CD4-positive, alpha-beta T cell treated with Interleukin-12 subunit alpha and Interleukin-12 subunit beta, for 1 hour (primary cell): Measurements from ENCODE around the gene PITPNC1.
"Not testable (repeated sequence)": the region's sequence is repeated elsewhere in the genome, so short reads cannot be mapped to it uniquely, and the experiment has no call there.

Experiments used
- DNase-seq: peaks from one replicate; pipeline ENCODE4 v3.0.0-alpha.2; 2020

PITPNC1 gene

GRCh38 chr17:67663457-67663856 lies 286.4 kb downstream of the PITPNC1 start:
- DNase-seq = no peak

- DNase-seq = no peak
These were observed 288.9 kb downstream of the PITPNC1 start for GRCh38 chr17:67666028-67666427.

DNA sequence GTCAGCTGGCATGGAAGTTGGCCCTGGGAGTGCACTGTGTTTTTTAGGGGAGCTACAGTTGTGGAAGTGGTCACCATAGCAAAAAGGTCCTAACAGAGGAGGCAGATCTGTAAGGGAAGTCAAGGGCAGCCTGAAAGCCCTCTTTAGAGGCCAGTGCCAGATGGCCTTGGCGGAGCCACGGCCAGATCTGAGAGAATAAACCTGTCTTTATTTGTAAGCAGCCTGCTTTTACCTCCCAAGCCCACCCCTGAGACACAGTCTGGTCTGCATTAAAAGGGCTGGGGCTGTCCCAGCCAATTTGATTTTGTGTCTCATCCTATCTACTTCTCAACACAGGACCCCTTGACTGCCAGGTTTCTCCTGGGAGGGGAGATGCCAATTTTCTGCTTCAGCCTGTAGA lies 289.6 kb downstream of the PITPNC1 start:
- no peak for DNase-seq

DNA sequence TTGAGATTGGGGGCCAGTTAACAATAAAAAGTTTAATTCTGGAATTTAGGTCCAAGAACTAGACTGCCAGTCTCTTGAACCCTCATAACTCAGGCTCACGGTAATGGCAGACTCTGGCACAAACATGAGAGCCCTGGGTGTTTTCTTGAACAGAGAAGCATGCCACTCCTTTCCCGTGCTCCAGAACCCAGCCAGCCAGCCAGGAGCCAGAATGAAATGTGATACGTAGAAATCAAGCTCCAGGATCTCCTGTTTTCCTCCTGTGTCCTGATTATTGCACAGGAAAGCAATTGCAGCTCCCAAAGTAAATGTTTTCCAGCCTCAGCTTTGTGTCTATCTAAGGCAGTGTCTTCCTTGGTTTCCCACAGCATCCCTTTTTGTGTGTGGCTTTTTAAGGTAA lies 294.4 kb downstream of the PITPNC1 start:
- DNase-seq = no peak

GRCh38 chr17:67672592-67673335 lies 295.7 kb downstream of the PITPNC1 start:
- DNase-seq = no peak

GRCh38 chr17:67675481-67675880 lies 298.4 kb downstream of the PITPNC1 start:
- DNase-seq = no peak

- no peak for DNase-seq
These were observed 299.2 kb downstream of the PITPNC1 start for GRCh38 chr17:67676305-67676704.

- no peak for DNase-seq
These were observed 301.3 kb downstream of the PITPNC1 start for GRCh38 chr17:67678414-67678813.

DNA sequence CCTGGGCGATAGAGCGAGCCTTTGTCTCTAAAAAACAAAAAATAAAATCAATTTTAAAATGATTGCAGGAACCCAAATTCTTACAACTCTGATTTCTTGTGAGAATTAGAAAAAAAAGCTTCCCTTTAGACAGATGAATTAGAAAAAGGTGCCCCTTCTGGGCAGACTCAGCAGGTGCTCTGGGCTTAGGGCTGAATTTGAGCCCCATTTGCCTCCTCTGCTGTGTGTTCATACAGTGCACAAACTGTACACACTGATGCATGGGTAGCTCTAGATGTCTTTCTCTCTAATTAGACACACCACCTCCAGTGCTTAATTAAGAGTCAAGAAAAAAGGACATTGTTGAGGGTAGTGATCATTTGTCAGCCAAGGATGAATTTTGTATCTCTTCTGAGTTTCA lies 302.1 kb downstream of the PITPNC1 start:
- DNase-seq = no peak

GRCh38 chr17:67679721-67680120 lies 302.6 kb downstream of the PITPNC1 start:
- no peak for DNase-seq

DNA sequence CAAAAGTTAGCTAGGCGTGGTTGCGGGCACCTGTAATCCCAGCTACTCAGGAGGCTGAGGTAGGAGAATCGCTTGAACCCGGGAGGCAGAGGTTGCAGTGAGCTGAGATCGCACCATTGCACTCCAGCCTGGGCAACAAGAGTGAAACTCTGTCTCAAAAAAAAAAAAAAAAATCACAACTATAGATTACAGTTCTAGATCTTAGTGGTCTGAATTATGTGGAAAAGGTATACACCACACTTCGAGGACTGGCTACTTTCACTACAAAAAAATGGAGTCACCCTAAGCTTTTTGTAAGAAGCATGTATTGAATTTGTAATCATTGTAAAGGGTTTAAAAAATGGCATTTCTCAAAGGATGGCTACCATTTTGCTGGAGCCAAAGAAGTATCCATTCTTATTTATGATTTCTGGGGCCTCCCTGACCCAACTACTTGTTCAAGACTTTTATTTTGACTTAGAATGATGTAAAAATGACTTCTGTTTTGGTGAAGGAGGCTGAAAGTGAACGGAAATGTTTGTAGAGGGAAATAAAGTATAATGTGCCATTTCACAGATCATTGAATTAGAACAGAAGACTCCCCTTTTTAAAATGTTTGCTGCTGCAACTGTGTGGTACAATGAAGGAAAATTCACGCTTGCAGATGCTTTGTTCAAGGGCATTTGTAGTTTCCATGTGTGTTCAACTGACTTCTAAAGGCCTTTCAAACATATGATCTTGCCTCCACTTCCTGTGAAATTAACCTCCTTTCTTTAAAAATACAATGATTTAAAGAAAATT lies 303.6 kb downstream of the PITPNC1 start:
- DNase-seq = no peak

GRCh38 chr17:67682196-67682595 lies 305.1 kb downstream of the PITPNC1 start:
- DNase-seq = no peak

DNA sequence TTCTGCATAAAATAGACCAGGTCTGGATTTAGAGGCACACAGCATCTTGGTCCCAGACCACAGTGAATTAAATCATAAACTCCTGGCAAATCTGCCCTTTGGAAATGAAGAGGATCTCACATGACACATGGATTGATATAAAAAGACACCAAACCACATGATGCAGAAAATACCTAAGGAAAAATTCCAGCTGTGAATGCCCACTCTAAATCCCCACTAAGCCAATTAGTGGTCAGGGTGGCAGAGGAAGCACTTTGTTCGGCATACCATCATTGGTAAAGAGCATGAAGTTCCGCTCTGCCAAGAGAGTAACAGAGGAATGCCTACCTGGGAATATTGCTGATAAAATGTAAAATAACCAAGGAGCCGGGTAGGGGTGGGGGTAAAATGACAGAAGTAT lies 308.3 kb downstream of the PITPNC1 start:
- no peak for DNase-seq

DNA sequence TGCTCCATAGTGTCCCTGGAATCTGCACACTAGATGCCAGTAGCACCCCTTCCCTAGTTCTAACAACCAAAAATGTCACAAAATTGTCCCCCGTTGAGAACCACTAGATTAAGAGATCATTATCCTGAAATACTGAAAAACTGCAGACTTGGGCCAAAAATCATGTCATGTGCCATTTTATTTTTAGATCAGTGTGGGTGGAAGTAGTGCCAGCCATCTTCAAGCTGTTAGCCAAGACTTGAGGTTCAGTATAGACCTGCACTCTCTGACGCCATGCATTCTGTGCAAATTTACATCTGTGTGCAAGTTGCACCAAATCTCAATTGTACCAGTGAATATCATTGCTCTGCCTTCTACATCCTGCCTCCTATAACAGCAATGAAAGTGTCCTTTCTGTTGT lies 309.2 kb downstream of the PITPNC1 start:
- no peak for DNase-seq

- DNase-seq = no peak
These were observed 310.4 kb downstream of the PITPNC1 start for GRCh38 chr17:67687511-67687910.

- peak; percentile 74 for DNase-seq
These were observed 312.6 kb downstream of the PITPNC1 start for GRCh38 chr17:67689534-67690177.

GRCh38 chr17:67693811-67694210 lies 316.7 kb downstream of the PITPNC1 start:
- no peak for DNase-seq

DNA sequence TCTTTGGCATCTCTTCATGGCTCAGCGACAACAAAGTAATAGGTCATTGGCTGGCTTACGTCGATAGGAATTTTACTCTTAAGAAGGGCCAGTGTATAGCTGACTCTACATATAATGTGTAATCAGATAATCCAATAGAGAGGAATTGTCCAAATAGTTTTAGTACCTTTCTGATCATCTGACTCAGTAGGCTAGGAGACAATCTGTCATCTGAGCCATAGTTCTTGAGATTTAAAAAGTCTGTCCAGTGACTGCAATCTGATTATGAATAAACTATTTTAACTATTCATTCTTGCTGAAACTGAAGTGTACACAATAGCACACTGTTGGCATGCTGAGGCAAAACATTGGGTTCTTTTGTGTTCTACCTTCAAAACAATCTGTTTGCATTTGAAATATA lies 319.3 kb downstream of the PITPNC1 start:
- no peak for DNase-seq

DNA sequence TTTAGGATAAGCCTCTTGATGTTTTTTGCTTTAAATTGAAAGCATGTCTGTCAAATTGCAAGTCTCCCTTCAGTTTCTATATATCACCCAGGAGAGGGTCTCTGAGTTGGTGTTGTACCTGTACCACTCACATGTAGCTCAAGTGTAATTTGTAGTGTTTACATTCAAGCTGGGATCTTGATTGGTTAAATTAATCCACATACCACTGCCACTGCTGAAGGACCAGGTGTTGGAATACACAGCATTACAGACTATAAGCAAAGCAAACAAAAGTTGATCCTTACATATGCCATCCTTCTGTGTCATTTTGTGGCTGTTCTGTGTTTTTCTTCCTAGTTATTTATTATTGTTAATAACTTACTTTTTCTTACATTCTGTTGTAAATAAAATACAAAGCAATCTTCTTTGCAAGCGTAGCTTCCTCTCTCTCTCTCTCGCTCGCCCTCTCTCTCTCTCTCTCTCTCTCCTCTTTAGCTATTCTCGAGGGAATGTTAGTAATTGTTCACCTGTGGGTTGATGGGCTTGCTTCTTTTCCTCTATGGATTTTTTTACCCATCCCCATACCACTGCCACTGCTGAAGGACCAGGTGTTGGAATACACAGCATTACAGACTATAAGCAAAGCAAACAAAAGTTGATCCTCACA lies 319.9 kb downstream of the PITPNC1 start:
- DNase-seq = no peak

GRCh38 chr17:67700037-67700724 lies 323.1 kb downstream of the PITPNC1 start:
- DNase-seq = no peak

- no peak for DNase-seq
These were observed 323.6 kb downstream of the PITPNC1 start for GRCh38 chr17:67700725-67701119.

- DNase-seq = not testable (repeated sequence)
These were observed 325.8 kb downstream of the PITPNC1 start for GRCh38 chr17:67702861-67703260.

GRCh38 chr17:67707442-67707841 lies 330.4 kb downstream of the PITPNC1 start:
- no peak for DNase-seq
